GM18511 (cell line): ENCODE measurements around the gene EIF3B.
A peak's percentile ranks its signal among the peaks of the same experiment; 100 is the strongest.
"Not testable (repeated sequence)": the region's sequence is repeated elsewhere in the genome, so short reads cannot be mapped to it uniquely, and the experiment has no call there.

Experiments
- ATAC-seq: cut with Tn5 transposase; IDR thresholded peaks from one replicate; pipeline ENCODE4 v1.9.1; 2021; ENCODE audit warnings: mild to moderate bottlenecking, moderate library complexity; ENCODE audit not compliant: unreplicated experiment

The EIF3B gene

GRCh38 chr7:2354186-2354938 is at the start of gene EIF3B:
TSS of gene EIF3B (plus strand) at chr7:2354827. CDS start at chr7:2354922, 95 bp downstream.
- ATAC-seq, result peak; percentile 87

- not testable (repeated sequence) for ATAC-seq
These were observed 49.4 kb upstream of the EIF3B start for GRCh38 chr7:2305258-2305657.

- ATAC-seq, result no peak
These were observed 47.9 kb upstream of the EIF3B start for GRCh38 chr7:2306688-2307087.

GRCh38 chr7:2307690-2308107 is 46.9 kb upstream of the EIF3B start:
- ATAC-seq, result peak; percentile 51

GRCh38 chr7:2309889-2310331 is 44.7 kb upstream of the EIF3B start:
- ATAC-seq, result no peak

GRCh38 chr7:2312267-2312929 is 42.2 kb upstream of the EIF3B start:
- peak; percentile 32 for ATAC-seq

GRCh38 chr7:2313450-2314208 is 41.0 kb upstream of the EIF3B start:
- ATAC-seq, result peak; percentile 13

GRCh38 chr7:2314209-2314955 is 40.2 kb upstream of the EIF3B start, which contains the start of gene SNX8:
TSS of gene SNX8 (minus strand) at chr7:2314441. CDS start at chr7:2314421, 20 bp downstream.
- peak; percentile 66 for ATAC-seq

- ATAC-seq, result not testable (repeated sequence)
These were observed 39.6 kb upstream of the EIF3B start for GRCh38 chr7:2314956-2315530.

- ATAC-seq, result no peak
These were observed 38.8 kb upstream of the EIF3B start for GRCh38 chr7:2315787-2316186.

GRCh38 chr7:2316578-2316977 is 38.0 kb upstream of the EIF3B start:
- ATAC-seq, result no peak

GRCh38 chr7:2317556-2318293 is 36.9 kb upstream of the EIF3B start:
- ATAC-seq, result no peak

GRCh38 chr7:2321020-2321419 is 33.6 kb upstream of the EIF3B start:
- no peak for ATAC-seq

GRCh38 chr7:2325162-2325561 is 29.5 kb upstream of the EIF3B start:
- no peak for ATAC-seq

- no peak for ATAC-seq
These were observed 27.7 kb upstream of the EIF3B start for GRCh38 chr7:2326951-2327350.

- no peak for ATAC-seq
These were observed 24.1 kb upstream of the EIF3B start for GRCh38 chr7:2330493-2330892.

- ATAC-seq, result no peak
These were observed 22.9 kb upstream of the EIF3B start for GRCh38 chr7:2331707-2332106.

- ATAC-seq, result not testable (repeated sequence)
These were observed 21.9 kb upstream of the EIF3B start for GRCh38 chr7:2332606-2333231.

GRCh38 chr7:2336626-2337299 is 17.9 kb upstream of the EIF3B start:
- ATAC-seq, result no peak
